Esophagus squamous epithelium (tissue), 5 donors: ENCODE measurements around the gene CDC14A. TPM values are rescaled to one million over a fixed set of nuclear protein-coding genes. Genes with fewer than 3 reads are reported as not detected.

Experiments
- DNase-seq: peaks from one replicate; lab custom pipeline; 2025; lab: John Stamatoyannopoulos, UW
- H3K27ac ChIP-seq, 4 donors: fragments of 200-600 bp; sonication (generic); one replicate each; pipeline ENCODE4 v1.5.1; 2016 to 2019; ENCODE audit warnings: mild to moderate bottlenecking in 1 of 4
- H3K27me3 ChIP-seq, 4 donors: fragments of 200-600 bp; sonication (generic); 1 replicate in 3 of 4; 2 replicates in 1 of 4; pipeline versions ENCODE4 v1.5.1 to v1.6.0; 2017 to 2021; ENCODE audit warnings: antibody characterized with exemption in 1 of 4
- H3K36me3 ChIP-seq, 3 donors: fragments of 200-600 bp; sonication (generic); one replicate each; pipeline ENCODE4 v1.5.1; 2016 to 2019
- H3K4me1 ChIP-seq, 3 donors: fragments of 200-600 bp; sonication (generic); one replicate each; pipeline ENCODE4 v1.5.1; 2017 to 2019
- H3K4me3 ChIP-seq, 4 donors: fragments of 200-600 bp; sonication (generic); 1 replicate in 3 of 4; 2 replicates in 1 of 4; pipeline ENCODE4 v1.5.1; 2016 to 2019; ENCODE audit warnings: mild to moderate bottlenecking in 2 of 4, moderate library complexity in 1 of 4
- H3K9me3 ChIP-seq, 3 donors: fragments of 200-600 bp; sonication (generic); one replicate each; pipeline ENCODE4 v1.5.1; 2016 to 2019
- CTCF ChIP-seq, 6 experiments: fragments of 450-650 bp in 4 of 6; fragments of 200-600 bp in 2 of 6; sonication (generic) in 2 of 6; IDR thresholded peaks; one replicate each; pipeline ENCODE4 v1.5.1; 2016 to 2019; ENCODE audit warnings: antibody characterized with exemption in 6 of 6, mild to moderate bottlenecking in 4 of 6, moderate library complexity in 4 of 6
- POLR2A ChIP-seq, 4 donors: fragments of 450-650 bp; IDR thresholded peaks; one replicate each; pipeline ENCODE4 v1.6.1; 2017; ENCODE audit warnings: antibody characterized with exemption in 4 of 4, mild to moderate bottlenecking in 4 of 4, moderate library complexity in 3 of 4
- WGBS, 2 donors: methylation state at CpG; one replicate each; pipeline ENCODE4 v1.1.5; 2018; 5-methylcytosine and 5-hydroxymethylcytosine counted together
- intact Hi-C: fragments of 100-400 bp; cut with DNase I; formaldehyde crosslinking; loops from one replicate; pipeline ENCODE4 v1.15.0; 2022
- total RNA-seq, 4 donors: library from RNA; depleted of rRNA; stranded (reverse); fragments of >200 nt; gene quantifications; one replicate each; pipeline ENCODE4 v1.1.0, GENCODE V29; 2016
- donor health status: DM: yes; HTN: yes; CAD: no.

The CDC14A gene
- total RNA-seq, 4 donors from 2014 or later, result 3.0 to 8.6 (median 4.3) TPM

- no peak for DNase-seq
- peaks cover 0 to 28% (median 20%) of the 10 kb centered on the region in 3 donors for H3K9me3 ChIP-seq
- no peaks in the 10 kb centered on the region for H3K36me3 ChIP-seq
- no peaks in the 10 kb centered on the region for H3K4me1 ChIP-seq
- 83 to 87% methylated on average over 2 of the region's 2 CpGs for WGBS, 2 donors
- no peak overlapping the region for H3K27ac ChIP-seq
- H3K27me3 ChIP-seq, result no peaks in the 10 kb centered on the region
- H3K4me3 ChIP-seq, result no peak overlapping the region
- intact Hi-C loops, result no loop called here
- no peak for TF ChIP-seq POLR2A (IDR thresholded peaks at IDR 0.05)
- no peak for TF ChIP-seq CTCF (IDR thresholded peaks at IDR 0.05)
These were observed 31.8 kb upstream of the CDC14A start for GRCh38 chr1:100320311-100321099.

DNA sequence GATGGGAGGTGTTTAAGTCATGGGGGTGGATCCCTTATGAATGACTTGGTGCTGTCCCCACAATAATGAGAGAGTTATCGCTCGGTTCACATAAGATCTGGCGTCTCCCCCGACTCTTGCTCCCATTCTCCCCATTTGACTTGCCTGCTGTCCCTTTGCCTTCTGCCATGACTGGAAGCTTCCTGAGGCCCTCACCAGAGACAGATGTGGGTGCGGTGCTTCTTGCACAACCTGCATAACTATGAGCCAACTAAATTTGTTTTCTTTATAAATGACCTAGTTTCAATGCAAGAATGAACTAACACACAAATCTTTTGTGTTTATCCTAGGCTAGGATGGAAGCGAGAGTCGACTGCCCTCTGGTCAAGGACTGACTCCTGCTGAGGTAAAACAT is 31.2 kb upstream of the CDC14A start:
- Histone ChIP-seq H3K4me3 (no peak overlapping the region), H3K9me3 (peaks cover 0 to 22% (median 18%) of the 10 kb centered on the region in 3 donors), H3K27ac (no peak overlapping the region), H3K36me3 (no peaks in the 10 kb centered on the region), H3K4me1 (no peaks in the 10 kb centered on the region), H3K27me3 (no peaks in the 10 kb centered on the region)
- intact Hi-C loops, result no loop called here
- WGBS, 2 donors, result 94 to 99% methylated on average over 7 of the region's 7 CpGs
- TF ChIP-seq CTCF (IDR thresholded peaks at IDR 0.05) (no peak), POLR2A (IDR thresholded peaks at IDR 0.05) (no peak)
- no peak for DNase-seq

- Histone ChIP-seq H3K9me3 (peaks cover 0 to 18% (median 14%) of the 10 kb centered on the region in 3 donors), H3K27ac (no peak overlapping the region), H3K4me3 (no peak overlapping the region), H3K4me1 (no peaks in the 10 kb centered on the region), H3K36me3 (no peaks in the 10 kb centered on the region), H3K27me3 (no peaks in the 10 kb centered on the region)
- intact Hi-C loops, result no loop called here
- no peak for DNase-seq
- TF ChIP-seq CTCF (IDR thresholded peaks at IDR 0.05) (no peak), POLR2A (IDR thresholded peaks at IDR 0.05) (no peak)
- 82 to 87% methylated on average over 8 of the region's 8 CpGs for WGBS, 2 donors
These were observed 30.8 kb upstream of the CDC14A start for GRCh38 chr1:100321506-100321905.

DNA sequence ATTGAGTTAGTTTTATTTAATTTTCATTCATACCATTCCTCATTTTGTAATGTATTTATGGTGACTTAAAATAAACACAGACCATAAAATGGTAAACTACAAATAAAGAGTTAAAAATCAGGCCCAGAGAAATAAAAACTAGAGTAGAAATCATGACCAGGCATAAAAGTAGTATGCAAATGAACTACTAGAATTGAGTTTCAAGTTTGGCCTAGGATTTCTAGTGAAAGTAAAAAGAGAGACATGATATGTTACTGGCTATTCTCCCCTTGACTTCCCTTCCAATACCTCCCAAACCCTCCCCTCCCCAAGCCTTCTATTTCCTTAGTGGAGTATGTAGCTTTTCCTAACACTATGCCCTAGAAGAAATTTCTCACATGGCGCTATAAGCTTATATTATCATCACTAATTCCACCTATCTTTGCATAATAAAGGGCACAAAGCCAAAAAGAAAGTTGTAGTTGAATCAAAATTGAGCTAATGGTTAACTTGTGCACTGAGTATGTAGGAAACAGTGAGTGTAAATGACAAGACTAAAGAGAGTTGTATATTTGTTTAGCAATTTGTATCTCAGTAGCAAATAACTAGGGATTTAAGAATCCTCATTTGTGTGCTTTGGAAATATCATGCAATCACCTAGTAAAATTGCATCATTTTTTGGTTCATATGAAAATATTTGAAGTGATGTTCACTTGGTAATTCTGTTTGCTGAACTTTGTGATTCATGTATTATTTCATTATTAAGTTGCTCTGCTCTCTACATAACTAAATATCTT is 29.7 kb upstream of the CDC14A start:
- Histone ChIP-seq H3K9me3 (peaks cover 0 to 17% (median 11%) of the 10 kb centered on the region in 3 donors), H3K4me3 (no peak overlapping the region), H3K27ac (peak overlapping the region in 2 of 4 donors; percentile 13 to 27), H3K36me3 (no peaks in the 10 kb centered on the region), H3K27me3 (no peaks in the 10 kb centered on the region), H3K4me1 (no peaks in the 10 kb centered on the region)
- intact Hi-C loops, result no loop called here
- DNase-seq, result no peak
- TF ChIP-seq CTCF (IDR thresholded peaks at IDR 0.05) (no peak), POLR2A (IDR thresholded peaks at IDR 0.05) (no peak)
- 82 to 86% methylated on average over 1 of the region's 1 CpG for WGBS, 2 donors
